ENCODE results near the gene TMUB1. TPM values are rescaled to one million over a fixed set of nuclear protein-coding genes. Genes with fewer than 3 reads are reported as not detected.

The TMUB1 gene
- polyA plus RNA-seq, 4 donors: 19.2 to 42.8 (median 37.4) TPM

DNA sequence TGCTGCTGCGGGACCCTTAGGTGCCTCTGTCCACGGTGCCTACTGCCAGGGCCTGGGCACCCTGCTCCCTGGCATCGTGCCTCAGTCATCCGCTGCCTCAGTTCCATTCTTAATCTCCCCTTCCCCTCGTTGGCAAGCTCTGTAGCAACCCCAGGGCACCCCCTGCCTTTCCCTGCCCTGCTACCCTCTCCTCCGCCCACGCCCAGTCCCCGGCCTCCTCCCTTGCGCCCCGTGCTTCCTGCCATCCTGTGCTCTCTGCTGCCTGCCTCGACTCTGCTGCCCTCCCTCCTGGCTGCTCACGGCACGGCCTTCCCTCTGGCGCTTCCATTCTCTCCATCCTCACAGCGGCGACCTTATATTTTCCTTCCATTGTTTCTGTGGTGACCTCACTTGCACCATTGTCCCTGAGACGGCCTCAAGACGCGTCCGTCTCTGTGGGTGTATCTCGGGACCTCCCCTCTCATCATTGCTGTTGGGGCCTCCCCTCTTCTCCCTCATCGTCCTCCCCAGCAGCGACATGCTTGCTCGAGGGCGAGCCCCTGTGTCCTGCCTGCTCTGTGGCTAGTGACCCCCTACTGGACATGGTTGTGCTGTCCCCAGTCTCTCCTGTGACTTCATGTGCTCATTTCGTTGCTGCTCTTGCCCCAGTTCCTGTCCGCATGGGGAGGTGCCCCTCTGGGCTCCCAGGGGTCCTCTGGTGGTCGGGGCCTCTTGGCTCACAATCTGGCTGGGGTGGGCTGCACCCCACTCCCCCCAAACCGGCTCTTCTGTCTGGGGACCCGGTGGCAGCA, 38.3 kb upstream of the TMUB1 start:
- DNase-seq (ENCODE audit: low read depth in 4 of 4, low spot score in 2 of 4): no peak

DNA sequence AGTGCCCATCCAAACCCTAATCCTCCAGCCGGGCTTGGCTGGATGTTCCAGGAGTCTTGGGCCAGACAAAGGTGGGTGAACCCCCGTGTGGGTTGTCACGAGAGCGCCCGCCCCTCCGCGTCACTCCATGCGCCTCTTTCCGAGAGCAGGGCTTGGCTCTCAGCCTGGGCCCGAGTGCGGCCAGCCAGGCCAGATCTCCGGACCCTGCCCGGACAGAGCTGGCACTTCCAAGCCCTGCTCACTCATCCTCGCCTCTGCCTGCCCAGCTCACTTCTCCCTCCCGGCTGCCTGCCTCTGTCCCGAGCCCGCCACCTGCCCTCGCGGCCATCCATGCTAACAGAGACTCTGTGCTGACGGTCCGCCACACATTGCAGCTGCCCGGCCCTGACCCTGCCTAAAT, 37.6 kb upstream of the TMUB1 start:
- DNase-seq (ENCODE audit: low read depth in 4 of 4, low spot score in 2 of 4): no peak

DNA sequence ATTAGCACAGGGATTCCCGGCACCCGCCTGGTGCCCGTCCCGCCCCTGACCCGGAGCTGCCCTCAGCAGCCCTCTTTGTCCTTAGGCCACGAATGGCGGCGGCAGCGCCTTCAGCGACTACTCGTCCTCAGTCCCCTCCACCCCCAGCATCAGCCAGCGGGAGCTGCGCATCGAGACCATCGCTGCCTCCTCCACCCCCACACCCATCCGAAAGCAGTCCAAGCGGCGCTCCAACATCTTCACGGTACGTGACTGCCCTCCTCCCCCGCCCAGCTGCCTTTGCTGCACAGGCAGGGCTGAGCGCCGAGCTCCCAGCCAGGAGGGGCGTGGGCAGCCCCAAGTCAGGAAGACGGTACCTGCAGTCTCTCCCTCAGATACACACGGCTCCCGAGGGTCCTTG, 36.6 kb upstream of the TMUB1 start:
- DNase-seq (ENCODE audit: low read depth in 4 of 4, low spot score in 2 of 4): no peak

DNA sequence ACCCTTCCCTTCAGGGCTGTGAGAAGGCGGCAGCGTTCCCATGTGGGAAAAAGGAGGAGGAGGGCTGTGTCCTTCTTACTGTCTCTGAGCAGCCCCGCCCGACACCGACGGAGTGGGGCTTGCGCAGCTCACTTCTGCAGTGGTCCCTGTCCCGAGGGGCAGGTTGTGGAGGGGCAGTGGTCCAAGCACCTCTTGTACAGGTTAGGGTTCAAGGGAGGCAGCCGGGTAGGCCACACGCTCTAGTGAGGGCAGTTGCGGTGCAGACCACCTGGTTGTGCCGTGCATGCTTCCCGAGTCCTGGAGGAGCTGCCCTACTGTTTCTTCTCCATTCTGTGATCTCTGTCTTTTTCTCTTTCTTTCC, 35.7 kb upstream of the TMUB1 start:
- DNase-seq (ENCODE audit: low read depth in 4 of 4, low spot score in 2 of 4): no peak

- no peak for DNase-seq (ENCODE audit: low read depth in 4 of 4, low spot score in 2 of 4)
These were observed 35.1 kb upstream of the TMUB1 start for GRCh38 chr7:151118108-151119054.

DNA sequence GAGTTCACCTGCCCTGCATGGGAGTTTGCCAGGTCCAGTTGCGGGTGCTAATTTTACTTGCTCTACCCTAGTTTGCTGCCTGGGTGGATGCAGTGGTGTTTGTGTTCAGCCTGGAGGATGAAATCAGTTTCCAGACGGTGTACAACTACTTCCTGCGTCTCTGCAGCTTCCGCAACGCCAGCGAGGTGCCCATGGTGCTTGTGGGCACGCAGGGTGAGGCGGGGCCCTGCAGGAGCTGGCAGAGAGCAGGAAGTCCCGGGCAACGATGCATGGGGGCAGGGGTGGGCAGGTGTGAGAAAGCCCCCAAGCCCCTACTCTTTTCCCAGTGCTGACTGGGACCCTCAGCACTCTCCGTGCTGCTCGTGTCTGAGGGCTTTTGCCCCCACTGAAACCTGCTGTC, 34.3 kb upstream of the TMUB1 start:
- DNase-seq (ENCODE audit: low read depth in 4 of 4, low spot score in 2 of 4): no peak

DNA sequence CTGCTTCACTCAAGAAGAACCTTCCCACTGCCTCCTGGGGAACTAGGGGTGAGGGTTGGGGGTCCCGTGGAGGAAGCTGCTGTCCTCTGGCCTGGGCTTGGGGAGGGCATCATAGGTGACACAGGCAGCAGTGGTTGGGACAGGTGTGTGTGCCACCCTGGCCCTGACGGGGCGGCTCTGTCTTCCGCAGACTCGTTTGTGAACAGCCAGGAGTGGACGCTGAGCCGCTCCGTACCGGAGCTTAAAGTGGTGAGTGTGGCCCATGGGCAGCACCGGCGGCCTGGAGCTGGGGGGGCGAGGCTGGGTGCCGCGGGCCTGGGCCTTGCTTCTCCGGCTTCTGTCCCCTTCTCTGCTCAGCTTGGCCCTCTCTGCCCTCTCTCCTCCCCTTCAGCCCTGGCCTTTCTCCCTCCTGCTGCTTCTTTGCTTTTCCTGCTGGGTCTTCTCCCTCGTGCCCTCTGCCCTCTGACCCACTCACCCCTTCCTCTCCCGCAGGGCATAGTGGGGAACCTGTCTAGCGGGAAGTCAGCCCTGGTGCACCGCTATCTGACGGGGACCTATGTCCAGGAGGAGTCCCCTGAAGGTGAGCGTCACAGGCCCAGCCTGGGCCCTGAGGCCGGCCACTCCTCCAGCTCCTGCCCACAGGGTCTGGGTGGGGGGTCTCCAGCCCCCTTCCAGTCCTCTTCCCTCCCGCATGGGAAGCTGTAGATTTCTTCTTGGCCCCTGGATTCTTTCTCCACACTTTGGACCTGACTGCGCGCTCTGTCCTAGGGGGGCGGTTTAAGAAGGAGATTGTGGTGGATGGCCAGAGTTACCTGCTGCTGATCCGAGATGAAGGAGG, 33.5 kb upstream of the TMUB1 start:
- no peak for DNase-seq (ENCODE audit: low read depth in 4 of 4, low spot score in 2 of 4)

- no peak for DNase-seq (ENCODE audit: low read depth in 4 of 4, low spot score in 2 of 4)
These were observed 32.6 kb upstream of the TMUB1 start for GRCh38 chr7:151115836-151116418.

- no peak for DNase-seq (ENCODE audit: low read depth in 4 of 4, low spot score in 2 of 4)
These were observed 32.0 kb upstream of the TMUB1 start for GRCh38 chr7:151115121-151115835.

GRCh38 chr7:151114151-151115090, 31.1 kb upstream of the TMUB1 start:
- DNase-seq (ENCODE audit: low read depth in 4 of 4, low spot score in 2 of 4): no peak

- DNase-seq (ENCODE audit: low read depth in 4 of 4, low spot score in 2 of 4): no peak
These were observed 30.3 kb upstream of the TMUB1 start for GRCh38 chr7:151113344-151114150.

GRCh38 chr7:151110941-151111645, 27.8 kb upstream of the TMUB1 start:
- no peak for DNase-seq (ENCODE audit: low read depth in 4 of 4, low spot score in 2 of 4)

DNA sequence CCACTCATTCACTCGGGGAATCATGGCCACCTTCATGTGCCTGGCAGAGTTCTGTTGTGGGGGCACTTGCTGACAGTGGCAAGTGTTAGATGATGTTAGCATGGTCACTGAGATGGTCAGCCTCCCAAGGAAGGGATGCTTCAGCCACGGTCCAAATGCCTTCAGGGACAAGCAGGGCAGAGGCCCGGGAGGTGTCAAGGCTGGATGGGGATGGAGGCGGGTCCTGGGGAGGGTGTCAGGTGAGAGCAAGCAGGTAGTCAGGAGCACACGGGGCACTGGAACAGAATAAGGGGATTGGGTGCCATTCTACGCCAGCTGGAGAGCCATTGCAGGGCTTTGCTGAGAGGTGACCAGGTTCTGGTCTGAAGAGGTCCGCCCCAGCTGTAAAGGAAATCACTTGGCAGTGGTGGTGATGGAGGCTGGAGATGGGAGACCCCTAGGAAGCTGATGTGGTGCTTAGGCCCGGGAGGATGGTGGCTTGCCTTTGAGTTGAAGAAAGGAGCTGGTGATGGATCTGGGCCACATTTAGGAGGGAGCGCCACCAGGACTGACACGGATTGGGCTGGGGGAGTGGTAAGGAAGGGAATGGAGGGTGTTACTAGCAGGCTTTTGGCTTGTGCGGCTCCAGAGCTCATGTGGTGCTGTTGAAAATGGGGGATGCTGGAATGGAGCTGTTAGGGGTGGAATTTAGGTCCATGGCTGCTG, 27.1 kb upstream of the TMUB1 start:
- no peak for DNase-seq (ENCODE audit: low read depth in 4 of 4, low spot score in 2 of 4)

DNA sequence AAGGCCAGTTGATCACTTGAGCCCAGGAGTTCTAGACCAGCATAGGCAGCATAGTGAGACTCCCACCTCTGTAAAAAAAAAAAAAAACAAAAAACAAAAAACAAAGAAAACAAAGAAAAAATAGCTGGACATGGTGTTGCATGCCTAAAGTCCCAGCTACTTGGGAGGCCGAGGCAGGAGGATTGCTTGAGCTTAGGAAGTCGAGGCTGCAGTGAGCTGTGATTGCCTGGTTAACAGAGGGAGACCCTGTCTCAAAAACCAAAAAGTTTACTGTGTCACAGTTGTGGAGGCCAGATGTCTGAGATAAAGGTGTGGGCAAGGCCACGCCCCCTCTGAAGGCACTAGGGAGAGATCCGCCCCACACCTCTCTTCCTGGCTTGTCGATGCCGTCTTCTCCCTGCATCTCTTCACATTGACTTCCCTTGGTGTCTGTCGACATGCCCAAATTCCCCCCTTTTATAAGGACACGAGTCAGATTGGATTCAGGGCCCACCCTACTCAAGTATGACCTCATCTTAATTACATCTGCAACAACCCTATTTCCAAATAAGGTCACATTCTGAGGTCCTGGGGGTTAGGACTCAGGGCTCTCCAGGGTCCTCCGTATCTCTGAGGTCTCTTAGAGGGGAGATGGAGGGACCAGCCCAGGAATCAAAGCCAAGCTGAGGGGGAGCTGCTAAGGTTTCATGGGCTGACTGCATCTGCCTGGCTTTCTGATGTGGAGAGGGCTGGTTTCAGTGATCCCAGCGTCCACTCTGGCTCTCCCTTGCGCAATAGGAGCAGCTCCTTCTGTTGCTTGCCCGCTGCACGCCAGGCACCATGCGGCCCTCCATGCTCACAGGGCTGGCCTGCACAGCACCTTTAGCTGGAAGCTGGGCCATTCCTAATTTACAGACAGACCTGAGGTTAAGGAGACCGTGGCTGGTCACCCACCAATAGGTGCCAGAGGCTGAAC, 26.1 kb upstream of the TMUB1 start:
- DNase-seq (ENCODE audit: low read depth in 4 of 4, low spot score in 2 of 4): no peak

DNA sequence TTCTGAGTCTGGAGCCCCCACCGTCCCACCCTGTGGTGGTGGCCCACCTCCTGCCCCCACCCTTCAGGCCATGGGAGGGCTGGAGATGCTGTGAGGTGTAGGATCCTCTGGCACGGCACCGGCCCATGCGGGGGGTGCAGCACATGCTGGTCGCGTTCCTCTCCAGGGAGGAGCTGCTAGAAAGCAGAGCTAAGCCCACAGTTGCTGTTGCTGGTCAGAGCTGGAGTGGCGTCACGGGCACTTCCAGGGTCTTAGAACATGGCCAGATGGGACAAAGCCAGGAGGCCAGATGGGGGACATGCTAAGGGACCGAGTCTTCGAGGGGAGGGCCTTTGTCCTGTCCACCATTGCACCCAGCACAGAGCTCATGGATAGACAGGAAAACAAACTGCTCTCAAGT, 24.6 kb upstream of the TMUB1 start:
- DNase-seq (ENCODE audit: low read depth in 4 of 4, low spot score in 2 of 4): no peak

Measured in left renal cortex interstitium (tissue), 4 donors.